HG03342 (cell line): ENCODE measurements around the gene NELFCD.

Experiments
- ATAC-seq: cut with Tn5 transposase; IDR thresholded peaks from one replicate; pipeline ENCODE4 v1.9.1; 2021; ENCODE audit warnings: mild to moderate bottlenecking, moderate library complexity; ENCODE audit not compliant: unreplicated experiment

The NELFCD gene

GRCh38 chr20:58993332-58994248 is 12.5 kb downstream of the NELFCD start:
- ATAC-seq = no peak

- no peak for ATAC-seq
These were observed 13.5 kb downstream of the NELFCD start for GRCh38 chr20:58994390-58995159.

GRCh38 chr20:58995461-58996225 is 14.6 kb downstream of the NELFCD start:
- no peak for ATAC-seq

GRCh38 chr20:58996226-58996611 is 15.2 kb downstream of the NELFCD start:
- no peak for ATAC-seq

- no peak for ATAC-seq
These were observed 16.2 kb downstream of the NELFCD start for GRCh38 chr20:58997141-58997770.

- no peak for ATAC-seq
These were observed 17.6 kb downstream of the NELFCD start for GRCh38 chr20:58998656-58999055.

GRCh38 chr20:59000326-59000725 is 19.3 kb downstream of the NELFCD start:
- no peak for ATAC-seq

- no peak for ATAC-seq
These were observed 20.0 kb downstream of the NELFCD start for GRCh38 chr20:59001068-59001448.

GRCh38 chr20:59001449-59002171 is 20.6 kb downstream of the NELFCD start:
- no peak for ATAC-seq

GRCh38 chr20:59002388-59002787 is 21.3 kb downstream of the NELFCD start:
- ATAC-seq = no peak

GRCh38 chr20:59002874-59003399 is 21.9 kb downstream of the NELFCD start:
- ATAC-seq = no peak

GRCh38 chr20:59003836-59004492 is 22.9 kb downstream of the NELFCD start:
- no peak for ATAC-seq

- ATAC-seq = no peak
These were observed 23.4 kb downstream of the NELFCD start for GRCh38 chr20:59004493-59004762.

GRCh38 chr20:59004763-59005522 is 23.9 kb downstream of the NELFCD start:
- peak; percentile 49 for ATAC-seq

GRCh38 chr20:59005523-59006166 is 24.6 kb downstream of the NELFCD start:
- ATAC-seq = no peak

GRCh38 chr20:59006167-59006863 is 25.3 kb downstream of the NELFCD start:
- ATAC-seq = no peak

- ATAC-seq = no peak
These were observed 26.0 kb downstream of the NELFCD start, which contains the start of gene CTSZ for GRCh38 chr20:59006864-59007664. CTSZ (minus strand) TSS chr20:59007254; CDS start chr20:59007128, 126 bp downstream.
